Activated CD4-positive, alpha-beta T cell treated with anti-CD3 and anti-CD28 coated beads, Interleukin-2, amount 10 ng/mL, durations not matched to agents 7 days and 5 days (primary cell): ENCODE results near the gene BLACAT1. TPM values are rescaled to one million over a fixed set of nuclear protein-coding genes. Genes with fewer than 3 reads are reported as not detected.

Experiments
- CTCF ChIA-PET: fragments of 350-600 bp; sonication (Branson Sonifier 250); formaldehyde crosslinking; loops from one replicate; lab custom pipeline; 2021; ENCODE audit warnings: antibody characterized with exemption; lab: Charles Lee
- POLR2A ChIA-PET: fragments of 350-600 bp; sonication (Branson Sonifier 250); formaldehyde crosslinking; loops from one replicate; lab custom pipeline; 2021; ENCODE audit warnings: antibody characterized with exemption; lab: Charles Lee
- DNase-seq: peaks from one replicate; pipeline ENCODE4 v3.0.0-alpha.2; 2020
- H3K27ac Mint-ChIP-seq: one replicate; pipeline ENCODE4 v1.8.0; 2021; ENCODE audit warnings: mild to moderate bottlenecking, moderate library complexity, mixed read lengths
- H3K27me3 Mint-ChIP-seq: one replicate; pipeline ENCODE4 v1.8.0; 2021; ENCODE audit warnings: mixed read lengths
- H3K36me3 Mint-ChIP-seq: one replicate; pipeline ENCODE4 v1.8.0; 2021; ENCODE audit warnings: low read depth, mixed read lengths
- H3K4me1 Mint-ChIP-seq: one replicate; pipeline ENCODE4 v1.8.0; 2021; ENCODE audit warnings: mixed read lengths
- H3K4me3 Mint-ChIP-seq: one replicate; pipeline ENCODE4 v1.8.0; 2021; ENCODE audit warnings: mild to moderate bottlenecking, moderate library complexity, mixed read lengths
- H3K9me3 Mint-ChIP-seq: one replicate; pipeline ENCODE4 v1.8.0; 2021; ENCODE audit warnings: mixed read lengths
- total RNA-seq, 2 experiments: library from RNA; stranded (reverse); gene quantifications; one replicate each; pipeline ENCODE4 v1.2.3, GENCODE V29; 2021

The BLACAT1 gene
- total RNA-seq, 2 experiments from 2014 or later: 0.20 to 0.23 TPM

DNA sequence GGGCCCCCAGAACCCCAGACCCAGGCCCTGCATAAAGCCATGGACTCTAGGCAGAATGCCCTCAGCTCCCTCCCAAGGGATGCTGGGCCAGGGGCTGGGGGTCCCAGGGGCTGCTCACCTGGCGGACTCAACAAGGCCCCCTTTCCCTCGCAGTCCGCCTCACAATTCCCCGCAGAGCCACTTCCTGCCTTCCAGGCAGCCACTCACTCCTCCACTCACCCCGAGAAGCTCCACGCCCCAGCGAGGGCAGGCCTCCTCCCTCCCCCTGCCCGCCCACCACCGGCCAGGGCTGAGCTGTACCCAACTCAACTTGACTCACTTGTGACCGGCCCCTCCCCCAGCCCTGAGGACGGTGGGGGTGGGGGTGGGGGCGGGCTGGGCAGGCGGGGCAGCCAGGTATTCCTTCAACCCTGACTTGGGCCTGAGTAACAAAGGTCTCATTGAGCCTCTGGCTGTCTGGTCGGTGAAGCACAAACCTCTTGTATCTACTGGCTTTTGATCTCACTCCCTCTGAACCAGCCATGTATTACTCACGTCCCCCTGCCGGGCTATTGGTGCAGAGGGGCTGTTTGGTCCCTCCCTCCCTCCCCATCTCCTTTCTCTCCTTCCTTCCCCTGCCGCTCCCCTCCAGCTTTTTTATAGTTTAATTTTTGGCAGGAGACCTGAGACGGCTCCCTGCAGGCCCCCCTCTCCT lies 5.9 kb downstream of the BLACAT1 start:
- peaks cover 6% of the 10 kb centered on the region for H3K4me1 Mint-ChIP-seq
- H3K27me3 Mint-ChIP-seq: peaks cover 40% of the 10 kb centered on the region
- no peak for DNase-seq
- no peaks in the 10 kb centered on the region for H3K36me3 Mint-ChIP-seq
- H3K4me3 Mint-ChIP-seq: no peak overlapping the region
- H3K27ac Mint-ChIP-seq: peak overlapping the region; percentile 54
- ChIA-PET POLR2A (no interaction called here), CTCF (interaction anchor here (1.0 kb wide), 1 partner anchor 13 kb away, joined by 3 read pairs; no protein-coding TSS in a partner anchor)
- no peaks in the 10 kb centered on the region for H3K9me3 Mint-ChIP-seq

DNA sequence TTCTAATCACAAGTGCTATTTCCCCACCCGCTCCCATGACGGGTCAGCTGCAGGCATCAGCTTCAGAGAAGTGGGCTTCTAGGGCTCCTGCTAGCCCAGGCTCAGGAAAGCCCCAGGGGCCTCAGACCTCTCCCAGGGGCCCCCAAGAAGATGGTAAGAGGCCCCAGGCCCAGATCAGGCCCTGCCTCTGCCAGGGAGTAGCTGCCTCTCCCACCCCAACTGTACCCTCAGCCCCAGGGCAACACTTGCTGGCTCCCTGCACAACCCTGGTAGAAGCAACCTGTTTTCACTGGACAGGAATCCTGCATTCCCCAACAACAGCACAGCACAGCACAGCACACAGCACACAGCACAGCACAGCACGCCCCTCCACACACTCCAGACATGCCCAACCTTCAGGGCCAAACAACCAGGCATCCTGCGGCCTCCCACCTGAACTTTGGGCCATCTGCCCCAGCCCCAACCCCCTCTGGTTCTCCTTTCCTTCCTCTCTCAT lies 6.5 kb downstream of the BLACAT1 start:
- Mint-ChIP-seq H3K36me3 (no peaks in the 10 kb centered on the region), H3K27ac (peak overlapping the region; percentile 54), H3K4me1 (peaks cover 6% of the 10 kb centered on the region), H3K4me3 (no peak overlapping the region), H3K9me3 (no peaks in the 10 kb centered on the region), H3K27me3 (peaks cover 38% of the 10 kb centered on the region)
- ChIA-PET CTCF (interaction anchor here (1.0 to 1.8 kb wide), 2 partner anchors 13 to 36 kb away, joined by 3 to 7 read pairs; no protein-coding TSS in a partner anchor), POLR2A (no interaction called here)
- DNase-seq: no peak

DNA sequence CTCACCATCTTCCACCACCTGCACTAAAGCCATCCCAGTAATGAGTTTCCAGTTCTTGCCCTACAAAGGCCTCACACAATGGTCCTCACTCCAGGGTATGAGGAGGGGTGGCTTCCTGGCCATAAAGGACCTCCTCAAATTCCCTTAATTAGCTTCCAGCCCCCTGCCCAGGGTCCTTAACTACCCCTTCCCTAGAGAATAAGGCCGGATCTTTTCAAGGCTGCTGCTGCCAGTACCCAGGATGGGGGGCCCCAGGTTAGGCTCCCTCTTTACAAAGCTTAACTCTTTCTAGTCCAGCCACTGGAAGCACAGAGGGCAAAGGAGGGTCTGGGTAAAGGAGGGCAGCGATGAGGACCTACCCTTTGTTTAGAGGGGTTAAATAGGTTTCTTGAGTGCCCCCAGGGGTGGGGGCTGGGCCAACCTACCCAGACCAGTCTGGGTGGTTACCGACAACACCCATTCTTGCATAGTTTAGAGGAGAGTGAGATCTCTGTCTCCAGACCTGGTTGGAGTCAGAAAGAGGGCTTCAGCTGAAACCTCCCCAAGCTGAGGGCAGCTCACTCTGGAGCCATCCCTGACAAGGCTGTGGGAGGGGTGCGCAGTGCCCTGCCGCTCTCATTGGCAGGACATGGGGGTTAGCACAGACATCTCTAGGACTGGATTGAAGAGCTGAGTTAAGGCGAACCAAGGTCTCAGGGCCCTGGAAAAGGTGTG lies 7.1 kb downstream of the BLACAT1 start:
- Mint-ChIP-seq H3K4me3 (no peak overlapping the region), H3K27ac (no peak overlapping the region), H3K36me3 (no peaks in the 10 kb centered on the region), H3K27me3 (peaks cover 32% of the 10 kb centered on the region), H3K9me3 (no peaks in the 10 kb centered on the region), H3K4me1 (peaks cover 6% of the 10 kb centered on the region)
- POLR2A ChIA-PET: no interaction called here
- no peak for DNase-seq
- CTCF ChIA-PET: interaction anchor here (1.0 to 1.8 kb wide), 2 partner anchors 14 to 36 kb away, joined by 3 to 7 read pairs; no protein-coding TSS in a partner anchor

DNA sequence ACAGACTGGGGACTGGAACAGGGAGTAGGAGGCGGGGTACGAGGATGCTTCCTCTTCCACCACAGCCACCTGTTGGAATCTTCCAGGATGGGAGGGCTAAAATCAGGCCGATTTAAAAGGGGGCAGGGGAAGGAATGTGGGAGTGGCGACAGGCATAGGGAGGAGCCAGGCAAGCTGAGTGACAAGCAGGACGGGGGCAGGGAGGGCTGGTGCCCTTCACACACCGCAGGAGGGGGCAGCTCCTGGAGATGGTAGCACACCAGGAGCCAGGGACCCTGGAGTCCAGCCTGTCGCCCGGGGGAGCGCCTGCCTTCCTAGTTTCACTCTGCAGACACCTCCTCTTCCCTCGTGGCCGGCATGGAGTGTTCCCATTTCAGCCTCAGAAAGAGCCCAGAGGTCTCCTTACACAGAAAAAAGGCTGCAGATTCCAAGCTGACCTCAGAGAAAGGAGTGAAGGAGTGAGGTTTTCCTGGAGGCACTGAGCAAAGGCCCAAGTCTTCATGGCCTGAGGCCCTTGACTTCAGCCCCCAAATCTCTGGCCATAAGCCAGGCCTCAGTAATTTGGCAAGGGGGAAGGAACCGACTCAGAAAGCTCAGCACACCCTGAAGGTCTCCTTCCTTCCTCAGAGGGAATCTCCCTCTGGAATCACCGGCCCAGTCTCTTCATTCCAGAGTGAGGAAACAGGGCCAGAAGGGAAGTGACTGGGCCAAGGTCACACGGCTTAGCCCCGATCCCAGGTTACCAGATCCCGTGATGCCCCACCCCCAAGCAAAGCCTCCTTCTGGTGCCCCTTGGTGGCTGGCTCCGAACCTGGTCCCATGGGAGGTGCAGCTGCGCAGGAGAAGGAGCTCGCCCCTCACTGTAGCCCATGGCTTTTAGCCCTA lies 8.1 kb downstream of the BLACAT1 start:
- no peaks in the 10 kb centered on the region for H3K36me3 Mint-ChIP-seq
- no peak overlapping the region for H3K4me3 Mint-ChIP-seq
- H3K4me1 Mint-ChIP-seq: peaks cover 6% of the 10 kb centered on the region
- POLR2A ChIA-PET: no interaction called here
- peaks cover 24% of the 10 kb centered on the region for H3K27me3 Mint-ChIP-seq
- no peaks in the 10 kb centered on the region for H3K9me3 Mint-ChIP-seq
- no peak overlapping the region for H3K27ac Mint-ChIP-seq
- no peak for DNase-seq
- CTCF ChIA-PET: interaction anchor here (1.0 to 1.8 kb wide), 2 partner anchors 37 to 144 kb away, joined by 3 to 7 read pairs; no protein-coding TSS in a partner anchor

DNA sequence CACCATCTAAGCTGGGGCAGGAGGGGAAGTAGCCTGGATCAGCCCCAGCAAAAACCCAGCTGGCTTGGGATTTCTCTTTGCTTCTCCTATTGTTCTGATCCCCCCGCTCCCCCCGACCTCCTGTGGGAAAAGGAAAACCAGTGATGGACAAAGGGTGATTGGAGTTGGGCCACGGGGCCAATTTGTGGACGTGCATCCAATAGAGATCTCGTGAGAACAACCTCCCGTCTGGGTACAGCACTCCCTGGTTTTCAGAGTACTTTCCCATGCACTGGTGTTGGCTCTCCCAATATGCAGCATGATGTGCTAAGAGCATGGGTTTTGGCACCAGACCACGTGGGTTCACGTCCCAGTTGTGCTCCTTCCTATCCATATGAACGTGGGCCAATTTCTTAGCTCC lies 9.0 kb downstream of the BLACAT1 start:
- Mint-ChIP-seq H3K4me3 (no peak overlapping the region), H3K27ac (no peak overlapping the region), H3K27me3 (peaks cover 16% of the 10 kb centered on the region), H3K9me3 (no peaks in the 10 kb centered on the region), H3K36me3 (no peaks in the 10 kb centered on the region), H3K4me1 (peaks cover 8% of the 10 kb centered on the region)
- DNase-seq: no peak
- ChIA-PET POLR2A (no interaction called here), CTCF (interaction anchor here (1.0 to 1.2 kb wide), 2 partner anchors 16 to 145 kb away, joined by 3 to 4 read pairs; no protein-coding TSS in a partner anchor)

DNA sequence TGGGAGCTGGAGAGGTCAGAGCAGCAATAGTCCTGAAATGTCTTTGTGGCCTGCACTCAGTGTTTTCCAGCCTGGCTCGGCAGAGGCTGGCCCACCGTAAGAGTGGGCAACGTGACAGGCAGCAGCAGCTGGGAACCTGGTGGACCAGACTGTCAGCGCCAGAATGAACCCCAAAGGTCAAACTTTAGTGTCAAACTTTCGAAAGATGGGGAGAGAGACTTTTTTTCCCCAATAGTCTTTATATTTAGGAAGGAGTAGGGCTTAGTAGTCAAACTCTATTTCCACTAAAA lies 10.3 kb downstream of the BLACAT1 start:
- DNase-seq: no peak
- ChIA-PET POLR2A (no interaction called here), CTCF (interaction anchor here (0.8 to 1.1 kb wide), 2 partner anchors 13 to 120 kb away, joined by 3 read pairs; no protein-coding TSS in a partner anchor)
- Mint-ChIP-seq H3K4me1 (peaks cover 20% of the 10 kb centered on the region), H3K36me3 (no peaks in the 10 kb centered on the region), H3K4me3 (no peak overlapping the region), H3K9me3 (no peaks in the 10 kb centered on the region), H3K27me3 (peaks cover 6% of the 10 kb centered on the region), H3K27ac (no peak overlapping the region)

DNA sequence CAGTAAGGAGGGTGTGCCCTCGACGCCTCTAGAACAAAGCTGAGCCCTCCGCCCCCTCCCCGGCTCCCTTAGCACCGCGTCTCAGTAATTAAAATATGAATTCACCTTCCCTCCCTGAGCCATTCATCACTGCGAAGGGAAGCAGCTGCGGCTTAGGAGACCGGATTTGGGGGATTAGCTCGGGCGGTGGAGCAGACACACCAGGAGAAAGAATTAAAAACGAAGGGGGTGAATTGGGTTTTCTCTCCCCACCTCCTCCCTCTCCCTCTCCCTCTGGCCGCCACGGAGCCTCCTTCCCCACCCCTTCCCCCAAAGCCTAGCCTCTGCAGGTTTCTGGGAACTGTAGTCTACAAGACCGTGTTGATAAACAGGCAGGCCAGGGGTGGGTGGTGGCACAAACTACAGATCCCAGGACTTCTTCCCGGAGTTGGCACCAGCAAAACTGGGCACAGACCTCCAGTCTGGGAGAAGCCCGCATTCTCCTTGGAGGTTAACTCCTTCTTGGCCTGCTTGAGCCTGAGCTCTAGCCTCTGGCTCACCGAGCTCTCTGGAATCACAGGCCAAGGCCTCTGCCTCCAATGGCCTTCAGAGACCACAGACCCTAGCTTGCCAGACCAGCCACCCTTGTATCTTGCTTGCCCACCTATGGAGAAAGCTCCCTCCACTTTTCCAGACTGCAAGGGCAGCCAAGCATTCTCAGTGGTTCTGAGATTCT lies 10.8 kb downstream of the BLACAT1 start:
- H3K27me3 Mint-ChIP-seq: peaks cover 6% of the 10 kb centered on the region
- H3K9me3 Mint-ChIP-seq: no peaks in the 10 kb centered on the region
- no peaks in the 10 kb centered on the region for H3K36me3 Mint-ChIP-seq
- POLR2A ChIA-PET: no interaction called here
- DNase-seq: no peak
- no peak overlapping the region for H3K4me3 Mint-ChIP-seq
- H3K4me1 Mint-ChIP-seq: peaks cover 24% of the 10 kb centered on the region
- H3K27ac Mint-ChIP-seq: peak overlapping the region; percentile 9
- CTCF ChIA-PET: interaction anchor here (0.8 to 1.3 kb wide), 3 partner anchors 13 to 172 kb away, joined by 3 read pairs; no protein-coding TSS in a partner anchor

DNA sequence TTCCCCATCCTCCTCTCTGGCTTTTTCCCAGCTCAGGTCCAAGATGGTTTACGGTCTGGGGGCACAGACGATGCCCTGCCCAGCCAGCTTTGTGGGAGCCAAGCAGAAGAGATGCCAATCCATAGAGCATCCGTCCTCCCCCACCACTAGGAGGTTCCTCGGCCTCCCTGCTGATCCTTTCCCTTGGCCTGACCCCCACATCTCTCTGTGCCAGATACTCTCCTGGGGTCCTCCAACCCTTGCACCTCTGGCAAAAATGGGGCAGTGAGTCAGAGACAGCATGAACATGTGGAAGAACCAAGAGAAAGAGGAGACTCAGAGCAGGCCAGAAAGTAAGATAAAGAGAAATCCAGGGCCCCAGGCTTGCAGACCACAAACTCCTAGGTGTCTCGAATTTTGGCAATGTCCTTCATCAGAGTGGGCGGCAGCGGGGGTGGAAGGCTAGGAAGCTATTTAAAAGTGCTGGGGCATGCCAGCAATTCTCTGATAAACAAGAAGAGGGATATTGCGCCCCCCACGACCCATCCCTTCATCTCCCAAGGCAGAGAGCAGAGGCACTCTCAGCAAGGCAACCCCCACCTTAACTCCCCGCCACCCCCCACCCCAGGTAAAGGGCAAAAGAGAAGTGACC lies 11.4 kb downstream of the BLACAT1 start:
- DNase-seq: no peak
- Mint-ChIP-seq H3K27ac (no peak overlapping the region), H3K4me1 (peaks cover 26% of the 10 kb centered on the region), H3K27me3 (peaks cover 6% of the 10 kb centered on the region), H3K4me3 (no peak overlapping the region), H3K9me3 (no peaks in the 10 kb centered on the region), H3K36me3 (no peaks in the 10 kb centered on the region)
- POLR2A ChIA-PET: no interaction called here
- CTCF ChIA-PET: interaction anchor here (0.9 to 2.1 kb wide), 4 partner anchors 10 to 171 kb away, joined by 3 to 10 read pairs (median 3); no protein-coding TSS in a partner anchor

DNA sequence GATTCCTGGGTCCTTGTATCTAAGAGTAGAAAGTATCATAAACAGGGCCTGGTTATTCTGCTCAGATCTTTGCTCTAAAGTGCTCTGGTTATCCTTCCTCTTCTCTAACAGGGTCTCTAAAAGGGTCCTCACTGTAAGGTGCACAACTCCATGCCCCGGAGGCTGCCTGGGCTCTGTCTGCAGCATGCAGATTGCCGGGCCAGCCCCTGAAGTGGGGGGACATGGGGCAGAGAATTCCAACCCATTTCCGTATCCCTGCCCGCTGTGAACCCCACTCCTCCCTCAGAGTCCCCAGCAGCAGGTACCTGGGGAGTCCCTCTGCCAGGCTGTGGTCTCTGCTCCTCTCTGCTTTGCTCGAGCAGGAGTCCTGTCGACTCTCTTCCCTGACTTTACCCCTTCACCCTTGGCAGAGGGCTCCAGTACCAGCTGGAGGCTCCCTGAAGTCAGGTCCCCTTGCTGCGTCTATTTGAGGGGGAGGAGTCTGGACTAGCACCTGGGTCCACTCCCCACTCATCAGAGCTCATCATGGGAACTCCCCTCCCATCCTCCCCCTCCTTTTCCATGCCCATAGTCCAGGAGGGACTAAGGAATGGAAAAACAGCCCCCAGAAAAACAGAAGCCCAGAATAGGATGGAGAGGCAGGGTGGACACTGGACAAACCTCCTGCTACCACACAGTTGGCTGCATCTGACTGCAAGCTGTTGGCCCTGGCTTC lies 12.1 kb downstream of the BLACAT1 start:
- Mint-ChIP-seq H3K27ac (no peak overlapping the region), H3K36me3 (no peaks in the 10 kb centered on the region), H3K9me3 (no peaks in the 10 kb centered on the region), H3K4me3 (no peak overlapping the region), H3K4me1 (peaks cover 24% of the 10 kb centered on the region), H3K27me3 (peaks cover 6% of the 10 kb centered on the region)
- CTCF ChIA-PET: interaction anchor here (0.9 to 2.1 kb wide), 4 partner anchors 11 to 171 kb away, joined by 3 to 10 read pairs (median 3); no protein-coding TSS in a partner anchor
- DNase-seq: no peak
- POLR2A ChIA-PET: interaction anchor here (0.6 kb wide), 1 partner anchor 56 kb away, joined by 3 read pairs; no protein-coding TSS in a partner anchor

DNA sequence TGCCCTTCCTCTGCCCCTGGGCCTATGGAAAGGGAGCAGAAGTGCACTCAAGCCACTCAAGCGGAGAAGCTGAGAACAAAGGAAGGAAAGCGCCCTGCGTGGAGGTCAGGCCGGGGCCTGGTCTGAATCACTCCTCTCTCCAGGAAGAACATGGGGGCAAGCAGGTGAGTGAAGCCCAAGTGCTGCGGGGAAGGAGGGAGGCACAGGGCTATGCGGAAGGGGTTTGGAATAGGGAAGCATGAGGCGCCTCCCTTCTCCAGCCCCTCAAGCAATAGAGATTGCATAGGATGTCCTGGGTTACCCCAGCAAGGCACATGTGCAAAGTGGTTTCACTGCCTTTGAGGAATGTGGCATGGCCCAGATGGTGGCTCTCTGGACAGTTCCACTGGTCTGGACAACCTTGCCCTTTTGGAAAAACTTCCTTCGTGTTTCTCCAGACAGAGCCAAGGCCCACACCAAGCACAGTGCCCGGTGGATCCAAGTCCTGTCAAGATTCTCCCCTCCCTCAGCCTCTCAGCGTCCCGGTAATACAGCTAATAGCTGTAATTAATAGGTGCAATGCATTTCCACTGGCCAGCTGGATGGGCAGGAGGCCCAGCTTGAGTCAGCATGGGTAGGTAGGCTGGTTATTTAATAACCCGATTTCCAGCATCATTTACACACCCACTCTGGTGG lies 13.7 kb downstream of the BLACAT1 start:
- ChIA-PET POLR2A (no interaction called here), CTCF (interaction anchor here (1.5 to 3.4 kb wide), 3 partner anchors 11 to 14 kb away, joined by 4 to 12 read pairs (median 5); partner anchors contain the start of gene BLACAT1)
- peaks cover 24% of the 10 kb centered on the region for H3K4me1 Mint-ChIP-seq
- peak overlapping the region; percentile 97 for H3K27ac Mint-ChIP-seq
- H3K4me3 Mint-ChIP-seq: no peak overlapping the region
- DNase-seq: no peak
- H3K9me3 Mint-ChIP-seq: no peaks in the 10 kb centered on the region
- H3K36me3 Mint-ChIP-seq: no peaks in the 10 kb centered on the region
- peaks cover 6% of the 10 kb centered on the region for H3K27me3 Mint-ChIP-seq
